Measurements from ENCODE around the gene UNCX. TPM values are rescaled to one million over a fixed set of nuclear protein-coding genes. Genes with fewer than 3 reads are reported as not detected.

The UNCX gene
- total and polyA plus RNA-seq, 2 of the 8 experiments (the other 6 are each of a cell fraction or from before 2014, with no cell fraction given) = not detected

DNA sequence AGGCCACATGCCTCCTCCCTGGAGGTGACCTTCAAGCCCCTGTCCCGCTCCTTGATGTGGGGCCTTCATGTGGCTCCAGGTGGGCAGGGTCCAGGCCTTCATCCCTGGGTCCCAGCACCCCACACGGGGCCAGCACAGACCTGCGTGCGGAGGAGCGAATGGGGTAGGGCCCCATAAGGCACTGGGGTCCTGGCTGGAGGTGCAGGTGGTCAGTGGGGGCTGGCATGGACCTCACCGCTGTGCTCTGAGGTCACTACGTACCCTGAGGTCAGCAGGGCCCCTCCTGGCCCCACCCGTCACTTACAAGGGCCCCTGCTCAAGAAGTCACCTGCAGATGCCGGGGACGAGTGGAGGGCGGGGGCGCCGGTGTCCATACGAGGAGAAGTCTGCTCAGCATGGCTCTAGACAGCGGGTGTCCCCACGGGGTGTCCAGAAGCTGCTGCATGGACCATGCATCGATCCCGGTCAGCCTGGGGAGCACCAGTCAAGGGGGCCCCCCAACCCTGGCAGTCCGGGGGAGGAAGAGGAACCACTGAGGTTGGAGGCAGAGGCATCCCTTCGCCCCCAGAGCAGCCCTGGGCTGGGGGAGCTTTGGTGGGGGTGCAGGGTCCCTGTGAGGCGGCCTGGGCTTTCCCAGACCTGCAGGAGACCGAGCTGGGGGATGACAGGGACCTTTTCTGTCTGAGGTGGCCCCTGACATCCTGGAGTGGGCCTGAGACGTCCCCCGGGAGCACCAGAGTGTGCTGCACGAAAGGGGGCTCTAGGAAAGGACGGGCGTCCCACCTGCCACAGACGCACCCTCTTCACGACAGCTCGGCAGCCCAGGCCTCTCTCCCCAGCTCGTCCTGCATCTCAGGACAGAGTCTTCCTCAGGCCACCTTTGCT, 34.6 kb downstream of the UNCX start:
- H3K9me3 ChIP-seq (ENCODE audit: insufficient read depth in 2 of 2, low read depth in 1 of 2, low read length in 1 of 2) = peaks cover 3 to 6% of the 10 kb centered on the region in 2 experiments; a peak in 2 of 4 replicates
- H3K4me3 ChIP-seq (ENCODE audit: extremely low read depth in 1 of 4, insufficient read depth in 2 of 4, low read depth in 3 of 4, low read length in 4 of 4) = no peak overlapping the region
- DNase-seq (ENCODE audit: low read depth in 1 of 2, low spot score in 2 of 2) (no peak), FAIRE-seq (no peak)
- H3K56ac ChIP-seq (replicated peaks; ENCODE audit: insufficient read length, low read depth, low read length) = no peak overlapping the region
- WGBS, 2 experiments (ENCODE audit: extremely low coverage in 1 of 2, insufficient coverage in 1 of 2, insufficient read length in 1 of 2, insufficient replicate concordance in 2 of 2, low coverage in 1 of 2, low lambda C conversion rate in 2 of 2, missing lambda C conversion rate in 1 of 2) = 82% methylated on average over 31 of the region's 31 CpGs; no CpG with 5 or more reads in 1 of the 2 experiments
- H3K18ac ChIP-seq (ENCODE audit: extremely low read depth, low read length) = no peak overlapping the region
- no peak overlapping the region for H2BK12ac ChIP-seq (ENCODE audit: low read depth, low read length)
- no peak overlapping the region for H2BK5ac ChIP-seq (ENCODE audit: low read depth, low read length)
- no peak overlapping the region for H3K9ac ChIP-seq (replicated peaks in 1 of 4; ENCODE audit: extremely low read depth in 1 of 4, low read depth in 3 of 4, low read length in 3 of 4)
- H4K91ac ChIP-seq (replicated peaks; ENCODE audit: insufficient read length, low read length) = no peak overlapping the region
- H3K23me2 ChIP-seq (ENCODE audit: low read depth, low read length) = peaks cover 16% of the 10 kb centered on the region; the same call in 1 of the 2 replicates
- no peak overlapping the region for H3K23ac ChIP-seq (ENCODE audit: insufficient read length)
- no peak overlapping the region for H4K5ac ChIP-seq (ENCODE audit: insufficient read length, low read depth, low read length)
- H2BK20ac ChIP-seq (ENCODE audit: low read length) = no peak overlapping the region
- H3K27me3 ChIP-seq (replicated peaks in 1 of 4; ENCODE audit: control insufficient read depth in 3 of 4, extremely low read depth in 1 of 4, insufficient read depth in 3 of 4, low read length in 3 of 4) = no peaks in the 10 kb centered on the region; a peak in 1 of 7 replicates
- H3K36me3 ChIP-seq (ENCODE audit: control insufficient read depth in 2 of 4, insufficient read depth in 4 of 4, low read length in 3 of 4) = no peaks in the 10 kb centered on the region
- H2AFZ ChIP-seq (ENCODE audit: low read length) = no peak overlapping the region
- no peak overlapping the region for H2BK120ac ChIP-seq (replicated peaks; ENCODE audit: low read depth, low read length)
- H2BK15ac ChIP-seq (ENCODE audit: low read length) = no peak overlapping the region
- H3K4ac ChIP-seq (replicated peaks; ENCODE audit: insufficient read length, low read depth, low read length) = no peak overlapping the region
- POLR2A ChIA-PET (ENCODE audit: partially characterized antibody) = no interaction called here
- H4K8ac ChIP-seq (ENCODE audit: extremely low read depth, insufficient read depth, low read length) = 0 out of 2 replicates have a peak overlapping the region, but pooled peaks have one; percentile 25
- H3K14ac ChIP-seq (ENCODE audit: insufficient read length) = no peak overlapping the region
- CTCF ChIA-PET (ENCODE audit: partially characterized antibody) = interaction anchor here (0.6 kb wide), 2 partner anchors 73 to 117 kb away, joined by 3 read pairs; no protein-coding TSS in a partner anchor
- no peak overlapping the region for H3K27ac ChIP-seq (ENCODE audit: low read depth, low read length)
- H3K4me2 ChIP-seq (ENCODE audit: insufficient read depth in 1 of 2, low read depth in 2 of 2, low read length in 2 of 2) = no peak overlapping the region
- H3K4me1 ChIP-seq (replicated peaks in 1 of 4; ENCODE audit: control insufficient read depth in 3 of 4, insufficient read depth in 4 of 4, low read length in 3 of 4) = no peaks in the 10 kb centered on the region; a peak in 1 of 7 replicates
- H3K79me2 ChIP-seq (ENCODE audit: control insufficient read depth in 1 of 2, insufficient read depth in 2 of 2, low read length in 2 of 2) = no peaks in the 10 kb centered on the region
- H3K79me1 ChIP-seq (ENCODE audit: low read depth, low read length) = no peaks in the 10 kb centered on the region
- no peak overlapping the region for H2AK5ac ChIP-seq (ENCODE audit: low read depth, low read length)
- H4K20me1 ChIP-seq (replicated peaks in 1 of 2; ENCODE audit: control insufficient read depth in 1 of 2, insufficient read depth in 2 of 2, low read length in 2 of 2) = no peaks in the 10 kb centered on the region
- no peak for TF ChIP-seq SUZ12 (IDR thresholded peaks at IDR 0.05; ENCODE audit: low read length)
